GM13976 (cell line): Measurements from ENCODE around the gene NLRC5.
A peak's percentile ranks its signal among the peaks of the same experiment; 100 is the strongest.
"Not testable (repeated sequence)": the region's sequence is repeated elsewhere in the genome, so short reads cannot be mapped to it uniquely, and the experiment has no call there.

Experiments
- DNase-seq: peaks from one replicate; pipeline ENCODE4 v3.0.0; 2012; ENCODE audit warnings: low spot score
- CTCF ChIP-seq: IDR thresholded peaks from 2 replicates; pipeline ENCODE4 v1.5.1; 2012; ENCODE audit warnings: borderline replicate concordance, mild to moderate bottlenecking; ENCODE audit not compliant: insufficient read depth; ENCODE audit errors: extremely low read depth, missing control alignments, control extremely low read depth
- in situ Hi-C: fragments of 300-500 bp; cut with MboI; formaldehyde crosslinking; loops from one replicate; pipeline ENCODE4 v1.12.0; 2022; ENCODE audit warnings: low sequenced_read_pairs, mixed read lengths, inconsistent platforms; ENCODE audit not compliant: unreplicated experiment

Gene NLRC5

GRCh38 chr16:56982695-56983094 lies 6.7 kb upstream of the NLRC5 start:
- in situ Hi-C loops: no loop called here
- no peak for DNase-seq
- TF ChIP-seq CTCF: no peak

- DNase-seq: no peak
- in situ Hi-C loops: no loop called here
- TF ChIP-seq CTCF: no peak
Measured at GRCh38 chr16:56983211-56983751, 6.1 kb upstream of the NLRC5 start.

DNA sequence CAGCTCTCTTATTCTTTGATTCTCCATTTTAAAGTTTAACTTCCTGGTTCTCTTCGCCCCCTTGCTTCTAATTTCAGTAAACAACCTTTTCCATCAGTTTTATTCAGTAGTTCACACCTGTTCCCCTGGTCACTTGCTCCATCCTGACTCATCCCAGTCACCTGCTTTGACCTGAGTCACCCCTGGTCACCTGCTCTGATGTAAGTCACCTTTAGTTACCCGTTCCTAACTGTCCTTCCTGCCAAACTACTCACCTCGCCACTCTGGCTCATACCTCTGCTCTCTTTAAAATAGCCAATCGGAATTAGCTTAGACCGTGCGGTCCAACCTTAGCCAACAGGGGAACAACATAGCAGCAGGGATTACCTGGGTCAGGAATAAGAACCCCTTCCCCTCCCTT lies 4.7 kb upstream of the NLRC5 start:
- in situ Hi-C loops: no loop called here
- TF ChIP-seq CTCF: no peak
- DNase-seq: no peak

DNA sequence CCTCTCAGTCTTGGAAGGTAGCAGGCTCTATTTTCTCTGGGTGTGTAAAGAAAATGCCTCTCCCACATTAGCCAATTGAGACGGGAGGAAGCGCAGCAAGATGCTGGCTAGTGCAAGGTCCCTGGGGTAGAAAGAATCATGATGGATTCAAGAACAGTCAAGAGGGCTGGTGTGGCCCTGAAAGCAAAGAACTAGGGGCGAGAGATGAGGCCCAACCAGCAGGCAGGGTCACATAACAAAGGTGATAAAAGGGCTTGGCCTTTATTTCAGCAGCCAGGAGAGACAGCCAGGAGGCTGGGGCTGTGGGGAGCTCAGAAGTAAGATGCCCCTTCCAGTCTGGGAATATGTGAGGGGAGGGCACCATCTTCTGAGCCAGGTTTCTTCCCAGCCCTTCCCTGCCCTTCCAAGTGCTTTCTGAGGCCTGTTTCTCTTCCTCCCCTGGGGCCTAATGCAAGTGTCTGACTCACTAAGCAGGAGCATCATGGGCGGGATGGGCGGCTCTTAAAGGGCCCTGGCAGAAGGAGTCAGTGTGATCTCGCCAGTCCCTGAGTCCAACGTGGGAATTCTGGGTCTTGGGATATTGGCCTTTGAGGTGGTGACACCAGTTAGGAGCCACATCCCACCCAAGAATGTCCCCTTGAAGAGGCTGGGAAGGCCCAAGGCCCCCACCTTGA lies 3.9 kb upstream of the NLRC5 start:
- in situ Hi-C loops: no loop called here
- peak; percentile 20 for DNase-seq
- no peak for TF ChIP-seq CTCF

- DNase-seq: peak; percentile 13
- TF ChIP-seq CTCF: no peak
- in situ Hi-C loops: no loop called here
Measured at GRCh38 chr16:56985962-56986360, 3.4 kb upstream of the NLRC5 start.

DNA sequence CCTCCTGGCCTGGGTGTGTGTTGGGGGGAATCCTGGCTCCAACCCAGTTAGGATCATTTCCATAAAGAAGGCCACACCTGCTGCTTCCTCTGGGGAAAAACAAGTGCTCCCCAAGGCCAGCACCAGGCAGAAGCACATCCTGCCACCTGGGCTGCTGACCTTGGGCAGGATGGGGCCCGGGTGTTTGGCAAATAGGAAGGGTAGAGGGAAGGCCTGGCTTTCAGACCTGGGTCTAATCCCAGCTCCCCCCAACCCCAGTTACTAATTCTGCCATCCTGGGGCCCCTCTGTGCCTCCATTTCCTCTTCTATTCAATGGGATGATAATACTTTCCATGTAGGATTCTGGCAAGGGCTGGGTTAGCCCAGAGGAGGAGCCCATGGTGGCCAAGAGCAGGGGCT lies 3.0 kb upstream of the NLRC5 start:
- DNase-seq: no peak
- TF ChIP-seq CTCF: no peak
- in situ Hi-C loops: no loop called here

DNA sequence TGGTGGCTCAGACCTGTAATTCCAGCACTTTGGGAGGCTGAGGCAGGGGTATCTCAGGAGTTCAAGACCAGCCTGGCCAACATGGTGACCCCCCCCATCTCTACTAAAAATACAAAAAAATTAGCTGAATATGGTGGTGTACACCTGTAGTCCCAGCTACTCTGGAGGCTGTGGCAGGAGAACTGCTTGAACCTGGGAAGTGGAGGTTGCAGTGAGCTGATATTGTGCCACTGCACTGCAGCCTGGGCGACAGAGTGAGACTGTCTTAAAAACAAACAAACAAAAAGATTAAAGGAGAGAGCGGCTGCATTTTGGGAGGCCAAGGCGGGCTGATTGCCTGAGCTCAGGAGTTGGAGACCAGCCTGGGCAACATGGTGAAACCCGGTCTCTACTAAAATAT lies 2.4 kb upstream of the NLRC5 start:
- DNase-seq, in situ Hi-C loops: not testable (repeated sequence)
